Gastroesophageal sphincter (tissue), 4 donors: ENCODE data around the gene DNAJC5G. TPM values are rescaled to one million over a fixed set of nuclear protein-coding genes. Genes with fewer than 3 reads are reported as not detected.
"Not testable (repeated sequence)": the region's sequence is repeated elsewhere in the genome, so short reads cannot be mapped to it uniquely, and the experiment has no call there.

Experiments
- ATAC-seq: fragments of 150-250 bp; one replicate; pipeline ENCODE4 v1.9.1; 2016; ENCODE audit warnings: mild to moderate bottlenecking, moderate library complexity
- H3K27ac ChIP-seq, 4 donors: fragments of 200-600 bp; sonication (generic) in 3 of 4; 1 replicate in 3 of 4; 2 replicates in 1 of 4; pipeline ENCODE4 v1.5.1; 2016 to 2019
- H3K27me3 ChIP-seq: fragments of 200-600 bp; sonication (generic); one replicate; pipeline ENCODE4 v1.5.1; 2019
- H3K36me3 ChIP-seq, 2 donors: fragments of 200-600 bp; sonication (generic); one replicate each; pipeline ENCODE4 v1.5.1; 2019; ENCODE audit warnings: control low read depth in 1 of 2
- H3K4me1 ChIP-seq, 3 donors: fragments of 200-600 bp; sonication (generic); 1 replicate in 2 of 3; 2 replicates in 1 of 3; pipeline ENCODE4 v1.5.1; 2016 to 2019; ENCODE audit warnings: control low read depth in 2 of 3
- H3K4me3 ChIP-seq, 2 donors: fragments of 200-600 bp; sonication (generic); one replicate each; pipeline ENCODE4 v1.5.1; 2019; ENCODE audit warnings: mild to moderate bottlenecking in 1 of 2, moderate library complexity in 1 of 2
- H3K9me3 ChIP-seq, 3 donors: fragments of 200-600 bp; sonication (generic); one replicate each; pipeline ENCODE4 v1.5.1; 2017 to 2019; ENCODE audit warnings: control low read depth in 2 of 3
- CTCF ChIP-seq, 4 experiments: fragments of 200-600 bp in 2 of 4; fragments of 450-650 bp in 2 of 4; sonication (generic) in 1 of 4; IDR thresholded peaks; one replicate each; pipeline ENCODE4 v1.5.1; 2017 to 2019; ENCODE audit warnings: antibody characterized with exemption in 4 of 4, mild to moderate bottlenecking in 2 of 4, moderate library complexity in 2 of 4
- EP300 ChIP-seq: sonication (generic); formaldehyde crosslinking; IDR thresholded peaks from one replicate; pipeline ENCODE4 v1.6.1; 2017; ENCODE audit warnings: antibody characterized with exemption, mild to moderate bottlenecking
- POLR2A ChIP-seq, 2 donors: fragments of 450-650 bp; IDR thresholded peaks; one replicate each; pipeline ENCODE4 v1.6.1; 2017; ENCODE audit warnings: antibody characterized with exemption in 2 of 2, mild to moderate bottlenecking in 2 of 2, moderate library complexity in 1 of 2
- POLR2AphosphoS5 ChIP-seq: sonication (generic); formaldehyde crosslinking; IDR thresholded peaks from one replicate; pipeline ENCODE4 v1.6.1; 2017; ENCODE audit warnings: antibody characterized with exemption
- WGBS, 2 donors: methylation state at CpG; one replicate each; pipeline ENCODE4 v1.1.5; 2018; ENCODE audit warnings: low coverage in 1 of 2; 5-methylcytosine and 5-hydroxymethylcytosine counted together
- total RNA-seq, 4 donors: library from RNA; depleted of rRNA; stranded (reverse); fragments of >200 nt; gene quantifications; one replicate each; pipeline ENCODE4 v1.1.0, GENCODE V29; 2016

DNAJC5G gene
- total RNA-seq, 4 donors from 2014 or later, result not detected

GRCh38 chr2:27314709-27315108, 39.5 kb downstream of the DNAJC5G start:
- Histone ChIP-seq H3K27ac (no peak overlapping the region), H3K36me3 (peaks cover 0 to 74% of the 10 kb centered on the region in 2 donors), H3K4me3 (no peak overlapping the region), H3K9me3 (no peaks in the 10 kb centered on the region), H3K27me3 (no peaks in the 10 kb centered on the region), H3K4me1 (no peaks in the 10 kb centered on the region)
- 86% methylated on average over 1 of the region's 9 CpGs for WGBS, 2 donors
- TF ChIP-seq EP300 (no peak), POLR2A (IDR thresholded peaks at IDR 0.05) (no peak), CTCF (IDR thresholded peaks at IDR 0.05) (no peak), POLR2AphosphoS5 (no peak)
- no peak for ATAC-seq

GRCh38 chr2:27315122-27315521, 39.9 kb downstream of the DNAJC5G start:
- Histone ChIP-seq H3K36me3 (peaks cover 0 to 70% of the 10 kb centered on the region in 2 donors), H3K4me3 (no peak overlapping the region), H3K4me1 (no peaks in the 10 kb centered on the region), H3K27me3 (no peaks in the 10 kb centered on the region), H3K9me3 (no peaks in the 10 kb centered on the region), H3K27ac (no peak overlapping the region)
- WGBS, 2 donors, result 60% methylated on average over 6 of the region's 8 CpGs; no CpG with 5 or more reads in 1 of the 2 donors
- no peak for ATAC-seq
- TF ChIP-seq EP300, result no peak
- TF ChIP-seq POLR2AphosphoS5, result no peak
- TF ChIP-seq POLR2A (IDR thresholded peaks at IDR 0.05), result no peak
- no peak for TF ChIP-seq CTCF (IDR thresholded peaks at IDR 0.05)

DNA sequence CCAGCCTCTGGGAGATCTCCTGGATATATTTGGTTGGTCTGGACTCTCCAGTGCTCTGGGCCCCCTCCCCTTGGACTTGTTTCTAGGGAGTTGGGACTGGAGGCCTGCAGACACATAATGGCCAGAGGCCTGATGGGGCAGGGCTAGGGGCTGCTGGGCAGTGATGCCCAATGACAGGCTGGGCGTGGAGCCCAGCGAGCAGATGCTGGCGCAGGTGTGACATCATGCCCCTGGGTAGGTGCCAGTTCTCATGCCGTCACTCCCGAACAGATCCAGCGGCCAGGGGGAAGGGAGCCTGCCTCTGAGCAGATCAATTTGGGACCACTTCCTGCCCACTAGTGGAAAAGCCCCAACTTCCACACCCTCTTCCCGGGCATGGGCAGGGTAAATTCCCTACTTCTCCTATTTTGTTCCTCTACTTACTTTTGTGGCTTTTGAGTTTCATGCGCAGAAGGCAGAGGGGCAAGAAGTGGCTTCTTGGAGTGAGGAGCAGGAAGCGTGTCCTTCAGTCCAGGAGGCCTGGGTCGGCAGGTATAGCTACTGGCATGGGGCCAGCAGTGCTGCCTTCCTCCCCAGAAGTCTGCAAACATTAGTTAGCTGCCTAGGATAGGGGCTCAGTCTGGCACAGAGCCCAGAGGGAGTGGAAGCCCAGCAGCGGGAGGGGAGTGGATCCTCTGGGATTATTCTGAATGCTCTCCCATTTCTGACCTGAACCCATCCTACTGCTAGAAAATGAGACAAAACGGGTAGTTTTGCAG, 41.6 kb downstream of the DNAJC5G start:
- TF ChIP-seq POLR2A (IDR thresholded peaks at IDR 0.05) (no peak), POLR2AphosphoS5 (no peak), EP300 (no peak), CTCF (IDR thresholded peaks at IDR 0.05) (no peak)
- peaks cover 0 to 13% (median 4%) of the 10 kb centered on the region in 3 donors for H3K4me1 ChIP-seq
- 89 to 100% methylated on average over 1 of the region's 12 CpGs for WGBS, 2 donors
- no peak for ATAC-seq
- H3K27ac ChIP-seq, result no peak overlapping the region
- no peaks in the 10 kb centered on the region for H3K9me3 ChIP-seq
- peaks cover 0 to 53% of the 10 kb centered on the region in 2 donors for H3K36me3 ChIP-seq
- H3K27me3 ChIP-seq, result no peaks in the 10 kb centered on the region
- H3K4me3 ChIP-seq, result no peak overlapping the region

DNA sequence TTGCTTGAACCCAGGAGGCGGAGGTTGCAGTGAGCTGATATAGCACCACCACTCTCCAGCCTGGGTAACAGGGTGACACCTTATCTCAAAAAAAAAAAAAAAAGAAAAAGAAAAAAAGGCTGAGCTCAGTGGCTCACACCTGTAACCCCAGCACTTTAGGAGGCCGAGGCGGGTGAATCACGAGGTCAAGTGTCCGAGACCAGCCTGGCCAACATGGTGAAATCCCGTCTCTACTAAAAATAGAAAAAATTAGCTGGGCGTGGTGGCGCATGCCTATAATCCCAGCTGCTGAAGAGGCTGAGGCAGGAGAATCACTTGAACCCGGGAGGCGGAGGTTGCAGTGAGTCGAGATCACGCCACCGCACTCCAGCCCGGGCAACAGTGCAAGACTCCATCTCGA, 44.6 kb downstream of the DNAJC5G start:
- not testable (repeated sequence) for ATAC-seq, H3K27me3 ChIP-seq, H3K9me3 ChIP-seq, H3K27ac ChIP-seq, H3K4me3 ChIP-seq
- Histone ChIP-seq H3K36me3 (peaks cover 0 to 36% of the 10 kb centered on the region in 2 donors), H3K4me1 (peaks cover 2 to 31% (median 13%) of the 10 kb centered on the region in 3 donors)
- 89 to 95% methylated on average over 13 to 15 of the region's 15 CpGs for WGBS, 2 donors

GRCh38 chr2:27320958-27321543, 45.8 kb downstream of the DNAJC5G start:
- TF ChIP-seq EP300, result no peak
- peak in 3 of 4 experiments; percentile 21 to 50 (median 46) for TF ChIP-seq CTCF (IDR thresholded peaks at IDR 0.05)
- no peak for TF ChIP-seq POLR2A (IDR thresholded peaks at IDR 0.05)
- peak; percentile 74 for TF ChIP-seq POLR2AphosphoS5
- Histone ChIP-seq H3K4me3 (no peak overlapping the region), H3K4me1 (peaks cover 2 to 31% (median 13%) of the 10 kb centered on the region in 3 donors), H3K27ac (peak overlapping the region in 3 of 4 donors; percentile 11 to 89 (median 74)), H3K9me3 (no peaks in the 10 kb centered on the region), H3K36me3 (peaks cover 0 to 28% of the 10 kb centered on the region in 2 donors), H3K27me3 (no peaks in the 10 kb centered on the region)
- ATAC-seq, result peak; percentile 82
- 41 to 68% methylated on average over 3 to 4 of the region's 8 CpGs for WGBS, 2 donors
